Muscle of leg (tissue), 11 donors: ENCODE data around the gene DENND4B. TPM values are rescaled to one million over a fixed set of nuclear protein-coding genes. Genes with fewer than 3 reads are reported as not detected.
"Not testable (repeated sequence)": the region's sequence is repeated elsewhere in the genome, so short reads cannot be mapped to it uniquely, and the experiment has no call there.

Experiments
- DNase-seq: peaks from one replicate; pipeline ENCODE4 v3.0.0; 2013
- H3K27ac ChIP-seq: one replicate; pipeline ENCODE4 v1.5.1; 2013; ENCODE audit warnings: mild to moderate bottlenecking, low read length, control low read depth
- H3K27me3 ChIP-seq: one replicate; pipeline ENCODE4 v1.6.1; 2013; ENCODE audit warnings: low read length; ENCODE audit not compliant: control insufficient read depth, insufficient read depth
- H3K36me3 ChIP-seq: one replicate; pipeline ENCODE4 v1.6.1; 2013; ENCODE audit warnings: low read length; ENCODE audit not compliant: control insufficient read depth, insufficient read depth
- H3K4me1 ChIP-seq: one replicate; pipeline ENCODE4 v1.6.1; 2013; ENCODE audit warnings: low read length; ENCODE audit not compliant: control insufficient read depth, insufficient read depth
- H3K4me3 ChIP-seq: one replicate; pipeline ENCODE4 v1.5.1; 2013; ENCODE audit warnings: low read length, control low read depth
- H3K9me3 ChIP-seq: replicated peaks from 2 replicates; pipeline ENCODE4 v1.6.1; 2013; ENCODE audit warnings: low read depth, low read length; ENCODE audit not compliant: control insufficient read depth
- WGBS: methylation state at CpG from one replicate; pipeline ENCODE4 v1.1.5; 2013; ENCODE audit warnings: missing lambda C conversion rate; ENCODE audit not compliant: insufficient coverage; 5-methylcytosine and 5-hydroxymethylcytosine counted together
- polyA plus RNA-seq, 8 donors: library from polyadenylated mRNA; unstranded; fragments of 120-200 nt; gene quantifications; one replicate each; pipeline versions ENCODE4 v1.2.1 to v1.2.3, GENCODE V29; 2013; ENCODE audit warnings: inconsistent platforms in 1 of 8, low replicate concordance in 1 of 8; ENCODE audit not compliant: insufficient read length in 8 of 8, insufficient read depth in 1 of 8
- total RNA-seq: library from RNA; stranded (reverse); fragments of 120-200 nt; gene quantifications from one replicate; pipeline ENCODE4 v1.2.4, GENCODE V29; 2013

Gene DENND4B
- total and polyA plus RNA-seq, 9 donors: 11.8 to 35.7 (median 28.1) TPM

- not testable (repeated sequence) for DNase-seq, H3K4me1 ChIP-seq, H3K36me3 ChIP-seq, H3K27me3 ChIP-seq, H3K4me3 ChIP-seq, H3K27ac ChIP-seq, H3K9me3 ChIP-seq
- WGBS: no CpG with 5 or more reads among the region's 6 CpGs
Observed at GRCh38 chr1:153910560-153910959, 36.0 kb downstream of the DENND4B start.

- 86% methylated on average over 1 of the region's 6 CpGs for WGBS
- H3K4me3 ChIP-seq: no peak overlapping the region
- peaks cover 7% of the 10 kb centered on the region for H3K36me3 ChIP-seq
- H3K27ac ChIP-seq: no peak overlapping the region
- H3K4me1 ChIP-seq: no peaks in the 10 kb centered on the region
- no peaks in the 10 kb centered on the region for H3K27me3 ChIP-seq
- H3K9me3 ChIP-seq: no peaks in the 10 kb centered on the region
- DNase-seq: no peak
Observed at GRCh38 chr1:153908071-153908470, 38.4 kb downstream of the DENND4B start.

GRCh38 chr1:153907134-153907533 lies 39.4 kb downstream of the DENND4B start:
- no peak for DNase-seq
- H3K27me3 ChIP-seq: no peaks in the 10 kb centered on the region
- H3K4me3 ChIP-seq: no peak overlapping the region
- H3K27ac ChIP-seq: no peak overlapping the region
- WGBS: 60% methylated on average over 2 of the region's 6 CpGs
- H3K36me3 ChIP-seq: peaks cover 10% of the 10 kb centered on the region
- H3K4me1 ChIP-seq: no peaks in the 10 kb centered on the region
- H3K9me3 ChIP-seq: no peaks in the 10 kb centered on the region

GRCh38 chr1:153906396-153906795 lies 40.1 kb downstream of the DENND4B start:
- Histone ChIP-seq H3K27me3 (no peaks in the 10 kb centered on the region), H3K4me1 (no peaks in the 10 kb centered on the region), H3K9me3 (no peaks in the 10 kb centered on the region), H3K36me3 (peaks cover 10% of the 10 kb centered on the region), H3K27ac (no peak overlapping the region), H3K4me3 (no peak overlapping the region)
- no CpG with 5 or more reads among the region's 1 CpG for WGBS
- no peak for DNase-seq

- not testable (repeated sequence) for H3K27ac ChIP-seq, H3K9me3 ChIP-seq, H3K4me3 ChIP-seq, H3K27me3 ChIP-seq, H3K4me1 ChIP-seq, DNase-seq
- 100% methylated on average over 1 of the region's 8 CpGs for WGBS
- peaks cover 10% of the 10 kb centered on the region for H3K36me3 ChIP-seq
Observed at GRCh38 chr1:153905908-153906307, 40.6 kb downstream of the DENND4B start.

GRCh38 chr1:153903841-153904455 lies 42.6 kb downstream of the DENND4B start:
- WGBS: 100% methylated on average over 3 of the region's 14 CpGs
- no peak overlapping the region for H3K27ac ChIP-seq

GRCh38 chr1:153899509-153899908 lies 47.0 kb downstream of the DENND4B start:
- WGBS: no CpG with 5 or more reads among the region's 6 CpGs
- Histone ChIP-seq H3K27ac (no peak overlapping the region), H3K27me3 (no peaks in the 10 kb centered on the region), H3K9me3 (no peaks in the 10 kb centered on the region), H3K4me3 (no peak overlapping the region), H3K4me1 (no peaks in the 10 kb centered on the region), H3K36me3 (peaks cover 4% of the 10 kb centered on the region)
- no peak for DNase-seq

More at GRCh38 chr1:153903841-153904455, 42.6 kb downstream of the DENND4B start:
- H3K36me3 ChIP-seq: peaks cover 10% of the 10 kb centered on the region
- DNase-seq: no peak
- no peak overlapping the region for H3K4me3 ChIP-seq
- H3K4me1 ChIP-seq: no peaks in the 10 kb centered on the region
- H3K27me3 ChIP-seq: no peaks in the 10 kb centered on the region
- no peaks in the 10 kb centered on the region for H3K9me3 ChIP-seq

- not testable (repeated sequence) for H3K27me3 ChIP-seq, H3K27ac ChIP-seq, DNase-seq, H3K36me3 ChIP-seq, H3K4me1 ChIP-seq, H3K4me3 ChIP-seq, H3K9me3 ChIP-seq
- no CpG with 5 or more reads among the region's 1 CpG for whole genome bisulfite sequencing
Observed at GRCh38 chr1:153895866-153896265, 50.7 kb downstream of the DENND4B start.

GRCh38 chr1:153891042-153891441 lies 55.5 kb downstream of the DENND4B start:
- H3K27me3 ChIP-seq, H3K27ac ChIP-seq, H3K9me3 ChIP-seq, H3K36me3 ChIP-seq, DNase-seq, H3K4me3 ChIP-seq, H3K4me1 ChIP-seq: not testable (repeated sequence)
- 100% methylated on average over 1 of the region's 7 CpGs for WGBS

- DNase-seq: no peak
- no peaks in the 10 kb centered on the region for H3K9me3 ChIP-seq
- no peaks in the 10 kb centered on the region for H3K4me1 ChIP-seq
- H3K4me3 ChIP-seq: no peak overlapping the region
- H3K27ac ChIP-seq: no peak overlapping the region
- no CpG with 5 or more reads among the region's 3 CpGs for WGBS
- H3K36me3 ChIP-seq: peaks cover 4% of the 10 kb centered on the region
- H3K27me3 ChIP-seq: no peaks in the 10 kb centered on the region
Observed at GRCh38 chr1:153888533-153888932, 58.0 kb downstream of the DENND4B start.

- H3K4me1 ChIP-seq: peaks cover 2% of the 10 kb centered on the region
- peaks cover 4% of the 10 kb centered on the region for H3K36me3 ChIP-seq
- WGBS: no CpG with 5 or more reads among the region's 3 CpGs
Observed at GRCh38 chr1:153886127-153886526, 60.4 kb downstream of the DENND4B start.

More at GRCh38 chr1:153886127-153886526, 60.4 kb downstream of the DENND4B start:
- H3K27me3 ChIP-seq: no peaks in the 10 kb centered on the region
- H3K4me3 ChIP-seq: no peak overlapping the region
- DNase-seq: no peak
- H3K9me3 ChIP-seq: no peaks in the 10 kb centered on the region
- H3K27ac ChIP-seq: no peak overlapping the region
